Suppressor macrophage (primary cell): ENCODE results near the gene ORC4.

ENCODE experiments used
- DNase-seq, 4 experiments: peaks; one replicate each; pipeline ENCODE4 v3.0.0-alpha.2; 2020 to 2022
- total RNA-seq, 17 experiments: gene quantifications; one replicate each; lab custom pipeline; 2026; ENCODE audit warnings: mixed read lengths in 6 of 17, inconsistent platforms in 3 of 17; lab: John Stamatoyannopoulos, UW

The ORC4 gene
- 9.1 to 35.6 (median 20.6) reads per million in 17 experiments for total RNA-seq

GRCh38 chr2:148020111-148021058 lies at the start of gene ORC4:
TSS of gene ORC4 (minus strand) at chr2:148020737. CDS start at chr2:147975958, 44,779 bp downstream.
- peak; percentile 98 to 100 (median 100) for DNase-seq

- no peak for DNase-seq
Observed at GRCh38 chr2:148067801-148068200, 47.3 kb upstream of the ORC4 start.

- DNase-seq: no peak
Observed at GRCh38 chr2:148065936-148066335, 45.4 kb upstream of the ORC4 start.

- DNase-seq: no peak
Observed at GRCh38 chr2:148063633-148064032, 43.1 kb upstream of the ORC4 start.

GRCh38 chr2:148058641-148059040 lies 38.1 kb upstream of the ORC4 start:
- no peak for DNase-seq

- no peak for DNase-seq
Observed at GRCh38 chr2:148052687-148053086, 32.1 kb upstream of the ORC4 start.

- DNase-seq: no peak
Observed at GRCh38 chr2:148049284-148049683, 28.7 kb upstream of the ORC4 start.

GRCh38 chr2:148048475-148049221 lies 28.1 kb upstream of the ORC4 start:
- DNase-seq: no peak

- peak in 1 of 4 experiments; percentile 4 for DNase-seq
Observed at GRCh38 chr2:148046802-148047201, 26.3 kb upstream of the ORC4 start.

GRCh38 chr2:148044322-148044721 lies 23.8 kb upstream of the ORC4 start:
- no peak for DNase-seq

GRCh38 chr2:148042219-148042618 lies 21.7 kb upstream of the ORC4 start:
- peak in 2 of 4 experiments; percentile 58 to 65 for DNase-seq

GRCh38 chr2:148039783-148040182 lies 19.2 kb upstream of the ORC4 start:
- DNase-seq: no peak

GRCh38 chr2:148032215-148032614 lies 11.7 kb upstream of the ORC4 start:
- no peak for DNase-seq

GRCh38 chr2:148031152-148031551 lies 10.6 kb upstream of the ORC4 start:
- no peak for DNase-seq

GRCh38 chr2:148028781-148029180 lies 8.2 kb upstream of the ORC4 start:
- DNase-seq: no peak

- no peak for DNase-seq
Observed at GRCh38 chr2:148027822-148028221, 7.3 kb upstream of the ORC4 start.

- no peak for DNase-seq
Observed at GRCh38 chr2:148026573-148026972, 6.0 kb upstream of the ORC4 start.

GRCh38 chr2:148023861-148024260 lies 3.3 kb upstream of the ORC4 start:
- DNase-seq: peak in 1 of 4 experiments; percentile 7

GRCh38 chr2:148022882-148023281 lies 2.3 kb upstream of the ORC4 start:
- DNase-seq: no peak

GRCh38 chr2:148022351-148022750 lies 1.8 kb upstream of the ORC4 start:
- no peak for DNase-seq

- DNase-seq: peak in 2 of 4 experiments; percentile 1 to 10
Observed at GRCh38 chr2:148021886-148022285, 1.3 kb upstream of the ORC4 start.

- peak; percentile 19 to 48 (median 38) for DNase-seq
Observed at GRCh38 chr2:148021059-148021861, 723 bp upstream of the ORC4 start, which contains the start of gene MBD5. TSS of gene MBD5 (plus strand) at chr2:148021091.
